ENCODE results near the gene SH2B2. TPM values are rescaled to one million over a fixed set of nuclear protein-coding genes. Genes with fewer than 3 reads are reported as not detected.
"Not testable (repeated sequence)": the region's sequence is repeated elsewhere in the genome, so short reads cannot be mapped to it uniquely, and the experiment has no call there.

Gene SH2B2
- total RNA-seq, 1 donor from 2014 or later: 7.2 TPM

- peak; percentile 45 for DNase-seq (ENCODE audit: low spot score)
Measured at GRCh38 chr7:102306916-102307677, 20.4 kb downstream of the SH2B2 start.

GRCh38 chr7:102310414-102310815 lies 23.7 kb downstream of the SH2B2 start:
- DNase-seq (ENCODE audit: low spot score): no peak

- no peak for DNase-seq (ENCODE audit: low spot score)
Measured at GRCh38 chr7:102312317-102312716, 25.6 kb downstream of the SH2B2 start.

- DNase-seq (ENCODE audit: low spot score): no peak
Measured at GRCh38 chr7:102313997-102314780, 27.5 kb downstream of the SH2B2 start.

- DNase-seq (ENCODE audit: low spot score): no peak
Measured at GRCh38 chr7:102317231-102318059, 30.8 kb downstream of the SH2B2 start.

- DNase-seq (ENCODE audit: low spot score): peak; percentile 48
Measured at GRCh38 chr7:102318482-102318971, 31.9 kb downstream of the SH2B2 start.

- DNase-seq (ENCODE audit: low spot score): no peak
Measured at GRCh38 chr7:102319671-102320070, 33.0 kb downstream of the SH2B2 start.

- DNase-seq (ENCODE audit: low spot score): no peak
Measured at GRCh38 chr7:102320181-102320580, 33.5 kb downstream of the SH2B2 start.

- DNase-seq (ENCODE audit: low spot score): no peak
Measured at GRCh38 chr7:102320601-102321350, 34.1 kb downstream of the SH2B2 start.

GRCh38 chr7:102321351-102322201 lies 34.9 kb downstream of the SH2B2 start:
- DNase-seq (ENCODE audit: low spot score): no peak

GRCh38 chr7:102322202-102322715 lies 35.6 kb downstream of the SH2B2 start:
- DNase-seq (ENCODE audit: low spot score): no peak

GRCh38 chr7:102323914-102324195 lies 37.2 kb downstream of the SH2B2 start:
- DNase-seq (ENCODE audit: low spot score): no peak

GRCh38 chr7:102325106-102325505 lies 38.4 kb downstream of the SH2B2 start:
- DNase-seq (ENCODE audit: low spot score): not testable (repeated sequence)

GRCh38 chr7:102326157-102326889 lies 39.7 kb downstream of the SH2B2 start:
- no peak for DNase-seq (ENCODE audit: low spot score)

GRCh38 chr7:102327183-102327582 lies 40.5 kb downstream of the SH2B2 start:
- DNase-seq (ENCODE audit: low spot score): not testable (repeated sequence)

- not testable (repeated sequence) for DNase-seq (ENCODE audit: low spot score)
Measured at GRCh38 chr7:102328863-102329262, 42.2 kb downstream of the SH2B2 start.

GRCh38 chr7:102329366-102329765 lies 42.7 kb downstream of the SH2B2 start:
- DNase-seq (ENCODE audit: low spot score): not testable (repeated sequence)

- not testable (repeated sequence) for DNase-seq (ENCODE audit: low spot score)
Measured at GRCh38 chr7:102330666-102331460, 44.2 kb downstream of the SH2B2 start.

- DNase-seq (ENCODE audit: low spot score): not testable (repeated sequence)
Measured at GRCh38 chr7:102335574-102335973, 48.9 kb downstream of the SH2B2 start.

Measured in mucosa of gallbladder (tissue), 1 donor.